T-helper 2 cell treated with Interferon-gamma antibody and Interleukin-4, amounts not matched to agents 5 μg/mL and 100 μg/mL, for 36 hours (primary cell): Measurements from ENCODE around the gene ASCC2.

ENCODE experiments used
- DNase-seq: peaks from one replicate; pipeline ENCODE4 v3.0.0; 2021; ENCODE audit warnings: low spot score
- H3K27ac Mint-ChIP-seq: one replicate; pipeline ENCODE4 v1.8.0; 2021; ENCODE audit warnings: mild to moderate bottlenecking, mixed read lengths
- H3K27me3 Mint-ChIP-seq: one replicate; pipeline ENCODE4 v1.8.0; 2021; ENCODE audit warnings: low read depth, mixed read lengths
- H3K36me3 Mint-ChIP-seq: one replicate; pipeline ENCODE4 v1.8.0; 2021; ENCODE audit warnings: low read depth, mixed read lengths
- H3K4me1 Mint-ChIP-seq: one replicate; pipeline ENCODE4 v1.8.0; 2021; ENCODE audit warnings: low read depth, mixed read lengths
- H3K4me3 Mint-ChIP-seq: one replicate; pipeline ENCODE4 v1.8.0; 2022; ENCODE audit warnings: mild to moderate bottlenecking, moderate library complexity, mixed read lengths
- H3K9me3 Mint-ChIP-seq: one replicate; pipeline ENCODE4 v1.8.0; 2021; ENCODE audit warnings: mixed read lengths

ASCC2 gene

DNA sequence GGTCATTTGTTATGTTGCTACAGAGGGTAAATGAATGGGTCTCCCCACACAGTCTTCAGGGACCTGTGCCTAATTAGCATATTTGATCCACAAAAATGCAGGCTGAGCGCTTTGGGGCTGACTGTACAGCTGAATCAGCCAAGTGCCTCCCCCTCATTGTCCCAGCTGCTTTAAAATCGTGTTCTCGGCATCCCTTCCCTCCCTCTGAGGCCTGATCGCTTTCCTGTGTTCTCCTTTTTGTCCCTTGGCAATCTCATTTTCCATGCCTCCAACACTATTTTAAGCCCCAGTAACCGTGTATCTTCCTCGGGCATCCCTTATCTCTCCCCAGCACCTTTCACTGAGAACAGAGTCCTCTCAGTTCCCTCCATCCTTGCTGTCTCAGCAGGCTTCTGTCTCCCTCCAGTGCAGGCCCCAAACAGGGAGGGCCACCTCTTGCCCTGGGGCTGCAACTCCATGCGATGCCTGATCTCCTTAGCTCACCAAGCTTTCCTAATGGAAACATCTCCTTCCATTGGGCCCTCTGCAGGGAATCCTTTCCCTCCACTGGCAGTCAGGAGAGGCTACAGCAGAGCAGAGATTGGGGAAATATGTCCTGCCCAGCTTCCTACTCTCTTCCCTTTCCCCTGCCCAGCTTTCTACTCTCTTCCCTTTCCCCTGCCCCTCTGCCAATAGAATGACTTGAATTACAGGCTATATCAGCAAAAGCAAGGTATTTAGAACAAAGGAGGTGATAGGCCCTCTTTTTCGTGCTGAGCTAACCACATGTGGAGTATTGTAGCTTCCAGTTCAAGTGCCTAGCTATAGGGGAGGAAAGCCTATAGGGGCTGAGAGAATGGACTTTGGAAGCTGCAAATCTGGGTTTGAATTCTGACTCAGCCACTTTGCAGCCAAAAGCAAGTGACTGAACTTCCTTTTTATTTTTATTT, 57.1 kb downstream of the ASCC2 start:
- Mint-ChIP-seq H3K27me3 (no peaks in the 10 kb centered on the region), H3K4me1 (no peaks in the 10 kb centered on the region), H3K4me3 (no peak overlapping the region), H3K9me3 (no peaks in the 10 kb centered on the region), H3K36me3 (no peaks in the 10 kb centered on the region), H3K27ac (no peak overlapping the region)
- DNase-seq, result no peak

DNA sequence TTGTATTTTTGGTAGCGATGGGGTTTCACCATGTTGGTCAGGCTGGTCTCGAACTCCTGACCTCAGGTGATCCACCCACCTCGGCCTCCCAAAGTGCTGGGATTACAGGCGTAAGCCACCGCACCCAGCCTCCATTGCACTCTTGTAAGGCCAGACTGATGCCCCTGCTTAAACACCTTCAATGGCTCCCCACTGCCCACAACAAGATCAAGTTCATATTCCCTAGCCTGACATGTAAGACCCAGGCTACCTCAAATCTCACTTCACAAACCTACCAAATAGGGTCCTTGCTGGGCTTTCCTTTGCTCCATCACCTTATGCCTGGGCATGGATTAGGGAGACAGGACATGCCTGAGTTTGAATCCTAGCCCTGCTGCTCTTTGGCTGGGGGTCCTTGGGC, 57.9 kb downstream of the ASCC2 start:
- Mint-ChIP-seq H3K9me3 (no peaks in the 10 kb centered on the region), H3K27me3 (no peaks in the 10 kb centered on the region), H3K4me1 (no peaks in the 10 kb centered on the region), H3K36me3 (no peaks in the 10 kb centered on the region), H3K27ac (no peak overlapping the region), H3K4me3 (no peak overlapping the region)
- DNase-seq, result no peak

DNA sequence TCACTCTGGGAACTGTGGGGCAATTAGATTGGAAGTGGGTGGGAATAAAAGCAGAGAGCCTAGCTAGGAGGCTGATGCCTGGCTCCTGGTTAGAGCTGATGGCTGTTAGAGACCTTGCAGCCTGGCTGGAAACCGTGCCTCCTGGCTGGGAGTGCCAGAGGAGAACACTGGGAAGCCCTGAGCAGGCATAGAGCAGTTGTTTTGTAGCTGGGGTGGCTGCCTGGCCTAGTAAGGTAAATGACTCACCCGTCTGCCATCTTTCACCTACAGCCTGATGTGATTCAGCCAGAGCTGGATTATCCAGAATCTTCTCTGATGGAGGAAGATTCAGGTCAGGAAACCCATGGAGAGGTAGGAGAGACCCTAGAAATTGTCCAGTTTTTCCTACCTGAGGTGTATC, 64.8 kb downstream of the ASCC2 start:
- no peak overlapping the region for H3K4me3 Mint-ChIP-seq
- H3K27ac Mint-ChIP-seq, result no peak overlapping the region
- DNase-seq, result no peak
- no peaks in the 10 kb centered on the region for H3K9me3 Mint-ChIP-seq
- no peaks in the 10 kb centered on the region for H3K27me3 Mint-ChIP-seq
- H3K4me1 Mint-ChIP-seq, result peaks cover 5% of the 10 kb centered on the region
- H3K36me3 Mint-ChIP-seq, result peaks cover 19% of the 10 kb centered on the region

DNA sequence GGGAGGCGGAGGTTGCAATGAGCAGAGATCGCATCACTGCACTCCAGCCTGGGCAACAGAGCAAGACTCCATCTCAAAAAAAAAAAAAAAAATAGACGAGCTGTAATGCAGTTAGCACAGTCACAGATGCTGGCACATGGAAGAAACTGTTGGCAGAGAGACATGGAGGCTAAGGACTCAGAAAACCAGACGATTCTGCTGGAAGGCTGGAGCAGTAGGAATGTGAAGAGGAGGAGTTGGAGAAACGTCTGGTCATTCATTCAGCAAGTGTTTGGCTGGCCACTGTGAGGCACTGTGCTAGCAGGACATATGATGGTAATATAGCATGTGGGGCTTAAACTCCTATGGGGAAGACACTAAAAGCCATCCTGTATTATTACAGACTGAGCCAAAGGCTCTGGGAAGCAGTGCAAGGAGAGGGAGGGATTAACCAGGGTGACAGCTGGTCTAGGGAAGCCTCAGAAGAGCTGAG, 65.9 kb downstream of the ASCC2 start:
- H3K4me3 Mint-ChIP-seq, result no peak overlapping the region
- DNase-seq, result no peak
- H3K36me3 Mint-ChIP-seq, result peaks cover 22% of the 10 kb centered on the region
- H3K4me1 Mint-ChIP-seq, result peaks cover 10% of the 10 kb centered on the region
- H3K9me3 Mint-ChIP-seq, result no peaks in the 10 kb centered on the region
- H3K27me3 Mint-ChIP-seq, result no peaks in the 10 kb centered on the region
- no peak overlapping the region for H3K27ac Mint-ChIP-seq

DNA sequence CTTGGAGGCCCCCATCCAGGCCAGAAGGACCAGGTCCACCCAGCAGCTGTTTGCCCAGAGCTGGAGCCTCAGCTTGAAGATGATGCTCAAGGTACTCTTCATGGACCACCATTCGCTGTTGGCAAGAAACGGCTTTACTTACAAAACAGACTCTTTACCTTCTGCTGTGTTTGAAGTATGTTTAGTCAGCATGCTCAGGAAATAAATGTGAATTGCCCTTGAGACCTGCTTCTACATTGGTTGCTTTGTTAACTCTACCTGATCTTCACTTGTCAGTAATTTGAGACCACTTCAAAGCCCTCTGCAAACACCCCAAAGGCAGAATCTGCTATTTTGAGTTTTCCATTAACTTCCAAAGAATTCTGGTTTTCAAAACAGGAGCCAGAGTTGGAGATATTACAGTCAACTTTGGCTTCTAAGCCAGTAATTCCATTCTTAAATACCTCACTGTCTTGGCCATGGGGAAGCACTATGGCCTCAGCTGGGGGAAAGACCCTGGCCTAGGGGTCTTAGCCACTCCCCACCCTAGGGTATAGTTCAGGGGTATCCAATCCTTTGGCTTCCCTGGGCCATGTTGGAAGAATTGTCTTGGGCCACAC, 68.3 kb downstream of the ASCC2 start:
- peak overlapping the region; percentile 29 for H3K4me3 Mint-ChIP-seq
- no peaks in the 10 kb centered on the region for H3K27me3 Mint-ChIP-seq
- H3K36me3 Mint-ChIP-seq, result peaks cover 22% of the 10 kb centered on the region
- H3K9me3 Mint-ChIP-seq, result no peaks in the 10 kb centered on the region
- no peak for DNase-seq
- H3K27ac Mint-ChIP-seq, result no peak overlapping the region
- peaks cover 19% of the 10 kb centered on the region for H3K4me1 Mint-ChIP-seq

DNA sequence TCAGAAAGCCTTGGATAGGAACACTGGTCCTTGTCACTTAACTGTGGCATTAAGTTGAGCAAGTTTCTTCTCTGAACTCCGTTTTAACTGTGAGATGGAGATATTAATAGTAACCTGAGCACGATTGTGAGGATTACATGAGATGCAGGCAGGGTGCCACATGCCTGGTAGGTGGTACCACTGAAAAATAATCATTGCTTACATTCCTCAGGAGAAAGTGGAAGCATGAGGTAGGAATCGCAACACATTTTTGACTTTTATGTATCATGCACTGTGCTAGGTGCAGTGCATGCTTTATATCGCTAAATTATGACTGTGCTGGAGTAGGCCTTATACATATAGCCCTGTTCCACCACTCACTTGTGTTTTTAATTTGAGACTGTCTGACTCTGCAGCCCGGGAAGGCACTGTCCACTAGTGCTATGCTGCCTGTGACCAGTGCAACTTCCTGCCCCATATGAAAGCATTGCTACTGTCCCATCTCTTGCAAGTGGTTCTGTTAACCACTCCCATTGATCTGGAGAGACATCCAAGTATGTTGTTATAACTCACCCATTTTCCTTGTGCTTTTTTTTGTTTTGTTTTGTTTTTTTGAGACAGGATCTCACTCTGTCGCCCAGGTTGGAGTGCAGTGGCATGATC, 69.9 kb downstream of the ASCC2 start:
- Mint-ChIP-seq H3K36me3 (peaks cover 22% of the 10 kb centered on the region), H3K9me3 (no peaks in the 10 kb centered on the region), H3K4me1 (peaks cover 25% of the 10 kb centered on the region), H3K27ac (peak overlapping the region; percentile 89), H3K27me3 (no peaks in the 10 kb centered on the region), H3K4me3 (peak overlapping the region; percentile 98)
- DNase-seq, result no peak

DNA sequence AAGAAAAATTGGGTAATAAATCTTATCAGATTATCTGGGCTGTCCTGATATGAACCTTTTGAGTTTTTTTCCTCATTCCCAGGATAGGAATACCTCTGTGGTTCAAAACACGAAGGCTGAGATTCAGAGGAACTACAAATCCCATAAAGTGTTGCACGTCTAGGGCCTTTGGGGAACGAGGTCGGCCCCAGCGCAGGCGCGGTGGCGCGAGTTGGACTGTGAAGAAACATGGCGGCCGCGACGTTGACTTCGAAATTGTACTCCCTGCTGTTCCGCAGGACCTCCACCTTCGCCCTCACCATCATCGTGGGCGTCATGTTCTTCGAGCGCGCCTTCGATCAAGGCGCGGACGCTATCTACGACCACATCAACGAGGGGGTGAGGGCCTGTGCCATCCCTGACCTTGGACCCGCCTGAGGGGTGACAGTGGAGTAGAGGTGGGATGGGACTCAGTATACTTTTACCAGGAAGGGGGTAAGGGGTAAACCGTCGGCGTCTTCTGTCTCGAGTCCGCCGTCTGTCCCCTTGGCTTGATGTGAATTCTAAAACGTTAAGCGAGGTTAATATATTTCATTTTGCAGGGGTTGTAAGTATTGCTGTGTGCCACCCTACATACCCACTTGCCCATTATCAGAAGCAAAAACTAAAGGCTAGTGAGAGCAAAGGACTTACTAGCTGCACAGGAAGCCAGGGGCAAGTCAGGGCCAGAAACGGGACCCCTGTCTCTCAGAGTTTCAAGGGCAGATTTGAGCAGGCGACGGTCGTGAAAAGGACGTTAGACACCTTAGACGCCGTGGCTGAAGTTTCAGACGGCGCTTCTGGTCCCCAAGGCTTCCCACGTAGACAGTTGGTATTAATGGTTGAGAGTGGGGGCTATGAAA, 70.7 kb downstream of the ASCC2 start, which contains the start of gene UQCR10:
UQCR10 (plus strand) TSS at position 199 of the 881 bp plus-strand sequence; CDS start at position 229, 30 bp downstream.
- H3K4me1 Mint-ChIP-seq, result peaks cover 25% of the 10 kb centered on the region
- no peaks in the 10 kb centered on the region for H3K27me3 Mint-ChIP-seq
- DNase-seq, result peak; percentile 92
- H3K4me3 Mint-ChIP-seq, result peak within 1 kb of the TSS; percentile 98
- H3K36me3 Mint-ChIP-seq, result peaks cover 22% of the 10 kb centered on the region
- peak within 1 kb of the TSS; percentile 89 for H3K27ac Mint-ChIP-seq
- no peaks in the 10 kb centered on the region for H3K9me3 Mint-ChIP-seq

DNA sequence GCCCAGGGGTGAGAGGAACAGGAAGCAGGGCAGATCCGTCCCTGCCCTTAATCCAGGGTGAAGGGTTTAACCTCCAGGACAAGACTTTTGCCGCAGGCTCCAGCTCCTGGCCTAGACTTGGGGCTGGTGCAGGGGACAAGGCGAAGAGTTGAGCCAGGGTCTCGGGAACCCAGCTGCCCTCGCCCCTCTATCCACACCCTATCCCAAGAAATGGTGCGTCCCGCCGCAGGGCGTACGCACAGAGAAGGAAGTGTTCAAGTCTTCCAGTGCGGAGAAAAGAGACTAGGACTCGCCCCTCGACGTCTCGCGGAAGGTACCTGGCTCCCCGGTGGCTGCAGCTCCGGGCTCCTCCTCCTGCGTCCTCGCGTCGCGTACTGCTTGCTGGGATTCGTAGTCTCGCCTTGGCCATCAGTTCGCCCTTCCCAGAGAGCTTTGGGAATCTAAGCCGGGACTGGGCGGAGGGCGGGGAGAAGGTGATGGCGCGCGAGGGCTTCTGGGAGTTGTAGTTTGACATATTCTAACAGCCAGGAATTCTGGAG, 71.4 kb downstream of the ASCC2 start, which contains the start of gene ZMAT5:
ZMAT5 (minus strand) TSS at position 376 of the 539 bp plus-strand sequence. CDS start 18,463 bp downstream, outside the sequence.
- peaks cover 25% of the 10 kb centered on the region for H3K4me1 Mint-ChIP-seq
- H3K9me3 Mint-ChIP-seq, result no peaks in the 10 kb centered on the region
- H3K36me3 Mint-ChIP-seq, result peaks cover 22% of the 10 kb centered on the region
- no peaks in the 10 kb centered on the region for H3K27me3 Mint-ChIP-seq
- peak within 1 kb of the TSS; percentile 89 for H3K27ac Mint-ChIP-seq
- H3K4me3 Mint-ChIP-seq, result peak within 1 kb of the TSS; percentile 98
- peak; percentile 91 for DNase-seq

DNA sequence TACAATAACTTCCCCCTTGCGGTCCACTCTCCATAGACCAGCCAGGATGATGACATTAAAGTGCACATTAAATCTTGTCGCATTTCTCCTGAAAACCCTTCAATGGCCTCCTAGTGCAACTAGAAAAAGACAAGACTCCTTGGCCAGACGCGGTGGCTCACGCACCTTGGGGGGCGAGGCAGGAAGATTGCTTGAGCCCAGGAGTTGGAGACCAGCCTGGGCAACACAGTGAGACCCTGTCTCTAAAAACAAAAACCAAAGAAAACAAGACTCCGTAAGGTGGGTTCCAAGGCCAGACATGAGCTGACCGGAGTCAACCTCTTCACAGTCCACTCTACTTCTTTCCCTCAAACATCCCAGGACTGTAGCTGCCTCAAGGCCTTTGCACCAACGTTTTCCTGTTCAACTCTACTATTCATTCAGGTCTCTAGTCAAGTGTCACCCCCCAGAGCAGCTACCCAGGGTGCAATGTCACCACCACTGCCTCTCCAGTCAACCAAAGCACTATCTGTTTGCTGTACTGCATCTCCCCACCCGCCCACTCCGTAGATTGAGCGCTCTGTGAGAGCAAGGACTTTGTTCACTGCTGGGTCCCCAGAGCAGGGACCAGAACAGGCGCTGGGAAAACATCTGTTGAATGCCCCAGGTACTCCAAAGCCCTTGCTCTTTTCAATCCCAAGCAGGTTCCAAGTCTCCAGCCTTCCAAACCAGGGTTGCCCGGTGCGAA, 72.0 kb downstream of the ASCC2 start:
- Mint-ChIP-seq H3K9me3 (no peaks in the 10 kb centered on the region), H3K27ac (peak overlapping the region; percentile 89), H3K36me3 (peaks cover 22% of the 10 kb centered on the region), H3K4me1 (peaks cover 25% of the 10 kb centered on the region), H3K27me3 (no peaks in the 10 kb centered on the region), H3K4me3 (peak overlapping the region; percentile 98)
- peak; percentile 13 for DNase-seq

DNA sequence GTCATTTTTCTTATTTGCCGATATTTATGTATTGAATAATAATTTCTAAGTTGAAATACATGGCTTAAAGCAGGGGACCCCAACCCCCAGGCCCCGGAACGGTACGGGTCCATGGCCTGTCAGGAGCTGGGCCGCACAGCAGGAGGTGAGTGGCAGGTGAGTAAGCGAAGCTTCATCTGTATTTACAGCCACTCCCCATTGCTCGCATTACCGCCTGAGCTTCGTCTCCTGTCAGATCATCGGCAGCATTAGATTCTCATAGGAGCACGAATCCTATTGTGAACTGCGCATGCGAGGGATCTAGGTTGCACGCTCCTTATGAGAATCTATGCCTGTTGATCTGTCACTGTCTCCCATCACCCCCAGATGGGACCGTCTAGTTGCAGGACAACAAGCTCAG, 75.8 kb downstream of the ASCC2 start:
- H3K4me1 Mint-ChIP-seq, result peaks cover 15% of the 10 kb centered on the region
- no peak overlapping the region for H3K27ac Mint-ChIP-seq
- H3K36me3 Mint-ChIP-seq, result peaks cover under 1% of the 10 kb centered on the region
- H3K4me3 Mint-ChIP-seq, result no peak overlapping the region
- no peak for DNase-seq
- H3K27me3 Mint-ChIP-seq, result no peaks in the 10 kb centered on the region
- H3K9me3 Mint-ChIP-seq, result no peaks in the 10 kb centered on the region

DNA sequence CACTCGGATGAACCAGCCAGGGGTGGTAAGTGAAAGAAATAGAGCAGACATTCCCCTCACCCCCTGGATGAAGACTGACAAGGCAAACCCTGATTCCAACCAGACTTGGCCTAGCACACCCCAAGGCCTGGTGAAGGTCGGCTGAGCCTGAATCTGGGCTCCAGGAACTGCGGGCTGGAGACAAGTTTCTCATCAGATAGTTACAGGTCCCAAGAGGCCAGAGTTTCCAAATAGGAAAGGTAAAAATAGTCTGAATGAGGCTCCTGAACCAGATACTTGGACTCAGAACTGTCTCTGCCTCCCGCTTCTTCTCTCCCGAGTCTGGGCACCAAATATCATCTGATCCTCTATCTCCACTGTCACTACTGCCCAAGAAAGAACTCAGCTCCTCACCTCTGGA, 79.1 kb downstream of the ASCC2 start:
- no peaks in the 10 kb centered on the region for H3K36me3 Mint-ChIP-seq
- H3K4me1 Mint-ChIP-seq, result peaks cover under 1% of the 10 kb centered on the region
- H3K27ac Mint-ChIP-seq, result no peak overlapping the region

DNA sequence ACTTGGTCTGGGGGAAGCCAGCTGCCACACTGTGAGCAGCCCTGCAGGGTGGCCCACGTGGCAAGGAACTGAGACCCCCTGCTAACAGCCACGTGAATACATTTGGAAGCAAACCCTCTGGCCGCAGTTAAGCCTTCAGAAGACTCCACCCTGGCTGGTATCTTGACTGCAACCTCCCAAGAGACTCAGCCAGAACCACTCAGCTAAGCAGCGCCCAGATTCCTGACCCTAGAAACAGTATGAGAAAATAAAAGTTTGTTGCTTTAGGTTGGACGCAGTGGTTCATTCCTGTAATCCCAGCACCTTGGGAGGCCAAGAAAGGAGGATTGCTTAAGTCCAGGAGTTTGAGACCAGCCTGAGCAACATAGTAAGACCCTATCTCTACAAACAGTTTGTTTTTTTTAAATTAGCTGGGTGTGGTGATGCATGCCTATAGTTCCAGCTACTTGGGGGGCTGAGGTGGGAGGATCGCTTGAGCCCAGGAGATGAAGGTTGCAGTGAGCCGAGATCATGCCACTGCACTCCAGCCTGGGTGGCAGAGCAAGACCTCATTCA, 79.9 kb downstream of the ASCC2 start:
- H3K4me1 Mint-ChIP-seq, result no peaks in the 10 kb centered on the region
- no peaks in the 10 kb centered on the region for H3K36me3 Mint-ChIP-seq
- no peak overlapping the region for H3K4me3 Mint-ChIP-seq
- no peaks in the 10 kb centered on the region for H3K27me3 Mint-ChIP-seq
- no peak for DNase-seq
- no peaks in the 10 kb centered on the region for H3K9me3 Mint-ChIP-seq
- no peak overlapping the region for H3K27ac Mint-ChIP-seq

More for the DNA sequence above, 79.1 kb downstream of the ASCC2 start:
- Mint-ChIP-seq H3K9me3 (no peaks in the 10 kb centered on the region), H3K27me3 (no peaks in the 10 kb centered on the region), H3K4me3 (no peak overlapping the region)
- no peak for DNase-seq
